Esophagus squamous epithelium (tissue), 5 donors: ENCODE data around the gene BNIPL. TPM values are rescaled to one million over a fixed set of nuclear protein-coding genes. Genes with fewer than 3 reads are reported as not detected.
A peak's percentile ranks its signal among the peaks of the same experiment; 100 is the strongest.

Source experiments
- DNase-seq: peaks from one replicate; lab custom pipeline; 2025; lab: John Stamatoyannopoulos, UW
- H3K27ac ChIP-seq, 4 donors: fragments of 200-600 bp; sonication (generic); one replicate each; pipeline ENCODE4 v1.5.1; 2016 to 2019; ENCODE audit warnings: mild to moderate bottlenecking in 1 of 4
- H3K27me3 ChIP-seq, 4 donors: fragments of 200-600 bp; sonication (generic); 1 replicate in 3 of 4; 2 replicates in 1 of 4; pipeline versions ENCODE4 v1.5.1 to v1.6.0; 2017 to 2021; ENCODE audit warnings: antibody characterized with exemption in 1 of 4
- H3K36me3 ChIP-seq, 3 donors: fragments of 200-600 bp; sonication (generic); one replicate each; pipeline ENCODE4 v1.5.1; 2016 to 2019
- H3K4me1 ChIP-seq, 3 donors: fragments of 200-600 bp; sonication (generic); one replicate each; pipeline ENCODE4 v1.5.1; 2017 to 2019
- H3K4me3 ChIP-seq, 4 donors: fragments of 200-600 bp; sonication (generic); 1 replicate in 3 of 4; 2 replicates in 1 of 4; pipeline ENCODE4 v1.5.1; 2016 to 2019; ENCODE audit warnings: mild to moderate bottlenecking in 2 of 4, moderate library complexity in 1 of 4
- H3K9me3 ChIP-seq, 3 donors: fragments of 200-600 bp; sonication (generic); one replicate each; pipeline ENCODE4 v1.5.1; 2016 to 2019
- CTCF ChIP-seq, 6 experiments: fragments of 450-650 bp in 4 of 6; fragments of 200-600 bp in 2 of 6; sonication (generic) in 2 of 6; IDR thresholded peaks; one replicate each; pipeline ENCODE4 v1.5.1; 2016 to 2019; ENCODE audit warnings: antibody characterized with exemption in 6 of 6, mild to moderate bottlenecking in 4 of 6, moderate library complexity in 4 of 6
- POLR2A ChIP-seq, 4 donors: fragments of 450-650 bp; IDR thresholded peaks; one replicate each; pipeline ENCODE4 v1.6.1; 2017; ENCODE audit warnings: antibody characterized with exemption in 4 of 4, mild to moderate bottlenecking in 4 of 4, moderate library complexity in 3 of 4
- WGBS, 2 donors: methylation state at CpG; one replicate each; pipeline ENCODE4 v1.1.5; 2018; 5-methylcytosine and 5-hydroxymethylcytosine counted together
- intact Hi-C: fragments of 100-400 bp; cut with DNase I; formaldehyde crosslinking; loops from one replicate; pipeline ENCODE4 v1.15.0; 2022
- total RNA-seq, 4 donors: library from RNA; depleted of rRNA; stranded (reverse); fragments of >200 nt; gene quantifications; one replicate each; pipeline ENCODE4 v1.1.0, GENCODE V29; 2016
- donor health status: DM: yes; HTN: yes; CAD: no.

BNIPL gene
- total RNA-seq, 4 donors from 2014 or later: 52.7 to 168 (median 96.1) TPM

- H3K27me3 ChIP-seq: no peaks in the 10 kb centered on the region
- H3K4me3 ChIP-seq: peak overlapping the region in 1 of 4 donors; percentile 32
- no peaks in the 10 kb centered on the region for H3K9me3 ChIP-seq
- DNase-seq: no peak
- H3K27ac ChIP-seq: peak overlapping the region in 3 of 4 donors; percentile 30 to 47 (median 40)
- peaks cover 28 to 62% (median 28%) of the 10 kb centered on the region in 3 donors for H3K36me3 ChIP-seq
- TF ChIP-seq CTCF (IDR thresholded peaks at IDR 0.05) (peak; percentile 65 to 86 (median 82)), POLR2A (IDR thresholded peaks at IDR 0.05) (no peak)
- intact Hi-C loops: no loop called here
- 30 to 41% methylated on average over 8 to 9 of the region's 9 CpGs for WGBS, 2 donors
- H3K4me1 ChIP-seq: peaks cover 6 to 9% (median 6%) of the 10 kb centered on the region in 3 donors
Measured at GRCh38 chr1:150995896-150996295, 40.5 kb upstream of the BNIPL start.

- TF ChIP-seq POLR2A (IDR thresholded peaks at IDR 0.05): no peak
- no peak for TF ChIP-seq CTCF (IDR thresholded peaks at IDR 0.05)
- H3K27ac ChIP-seq: no peak overlapping the region
- H3K9me3 ChIP-seq: no peaks in the 10 kb centered on the region
- H3K4me1 ChIP-seq: peaks cover 6 to 14% (median 8%) of the 10 kb centered on the region in 3 donors
- H3K27me3 ChIP-seq: no peaks in the 10 kb centered on the region
- WGBS, 2 donors: 85 to 90% methylated on average over 14 to 18 of the region's 20 CpGs
- peaks cover 28 to 76% (median 28%) of the 10 kb centered on the region in 3 donors for H3K36me3 ChIP-seq
- DNase-seq: no peak
- H3K4me3 ChIP-seq: no peak overlapping the region
- intact Hi-C loops: no loop called here
Measured at GRCh38 chr1:150997126-150997872, 39.1 kb upstream of the BNIPL start.

GRCh38 chr1:150997949-150998348 is 38.4 kb upstream of the BNIPL start:
- DNase-seq: no peak
- TF ChIP-seq CTCF (IDR thresholded peaks at IDR 0.05): no peak
- TF ChIP-seq POLR2A (IDR thresholded peaks at IDR 0.05): no peak
- intact Hi-C loops: no loop called here
- Histone ChIP-seq H3K4me1 (peaks cover 12 to 21% (median 14%) of the 10 kb centered on the region in 3 donors), H3K27me3 (no peaks in the 10 kb centered on the region), H3K27ac (no peak overlapping the region), H3K4me3 (no peak overlapping the region), H3K9me3 (no peaks in the 10 kb centered on the region), H3K36me3 (peaks cover 28 to 82% (median 28%) of the 10 kb centered on the region in 3 donors)
- 56 to 79% methylated on average over 2 to 4 of the region's 5 CpGs for WGBS, 2 donors

GRCh38 chr1:150999051-150999674 is 37.2 kb upstream of the BNIPL start:
- DNase-seq: no peak
- Histone ChIP-seq H3K36me3 (peaks cover 28 to 84% (median 28%) of the 10 kb centered on the region in 3 donors), H3K27me3 (no peaks in the 10 kb centered on the region), H3K4me1 (peaks cover 24 to 33% (median 27%) of the 10 kb centered on the region in 3 donors), H3K27ac (no peak overlapping the region), H3K9me3 (no peaks in the 10 kb centered on the region), H3K4me3 (no peak overlapping the region)
- TF ChIP-seq POLR2A (IDR thresholded peaks at IDR 0.05): no peak
- no peak for TF ChIP-seq CTCF (IDR thresholded peaks at IDR 0.05)
- WGBS, 2 donors: 69 to 77% methylated on average over 10 to 12 of the region's 17 CpGs
- intact Hi-C loops: no loop called here

GRCh38 chr1:150999926-151000325 is 36.5 kb upstream of the BNIPL start:
- Histone ChIP-seq H3K4me1 (peaks cover 28 to 41% (median 31%) of the 10 kb centered on the region in 3 donors), H3K27ac (no peak overlapping the region), H3K4me3 (no peak overlapping the region), H3K36me3 (peaks cover 28 to 77% (median 28%) of the 10 kb centered on the region in 3 donors), H3K27me3 (no peaks in the 10 kb centered on the region), H3K9me3 (no peaks in the 10 kb centered on the region)
- DNase-seq: no peak
- intact Hi-C loops: no loop called here
- TF ChIP-seq POLR2A (IDR thresholded peaks at IDR 0.05) (no peak), CTCF (IDR thresholded peaks at IDR 0.05) (no peak)
- 84 to 92% methylated on average over 2 of the region's 2 CpGs for WGBS, 2 donors
